K562 (cell line): ENCODE measurements around the gene TXK.

ENCODE experiments used
- FOXA3 ChIP-seq, 2 experiments: fragments of 450-650 bp in 1 of 2; sonication (generic) in 1 of 2; formaldehyde crosslinking; IDR thresholded peaks in 1 of 2; conservative IDR thresholded peaks in 1 of 2; 2 replicates each; pipeline versions ENCODE4 v1.4.0 to v1.8.0; 2020 to 2022; ENCODE audit warnings: mild to moderate bottlenecking in 2 of 2, missing genetic modification reagents in 1 of 2
- ZZZ3 ChIP-seq: fragments of 450-650 bp; IDR thresholded peaks from 2 replicates; pipeline ENCODE4 v1.6.1; 2016; ENCODE audit warnings: antibody characterized with exemption, mild to moderate bottlenecking, moderate library complexity
- TF ChIP-seq, protein P1 (sequence below), 2 experiments: fragments of 450-650 bp; formaldehyde crosslinking in 1 of 2; IDR thresholded peaks; 2 replicates each; pipeline versions ENCODE4 v1.4.0 to v1.6.1; 2014 to 2020; ENCODE audit warnings: mild to moderate bottlenecking in 2 of 2, borderline replicate concordance in 1 of 2, low read depth in 1 of 2
- TF ChIP-seq, protein P2 (sequence below): sonication (generic); formaldehyde crosslinking; IDR thresholded peaks from 2 replicates; pipeline ENCODE4 v1.8.1; 2023; ENCODE audit warnings: mild to moderate bottlenecking, missing genetic modification reagents
- TF ChIP-seq, protein P3 (sequence below), 3 experiments: IDR thresholded peaks in 2 of 3; conservative IDR thresholded peaks in 1 of 3; 2 replicates each; pipeline ENCODE4 v1.5.1; 2011 to 2012; ENCODE audit warnings: low read length in 3 of 3, mild to moderate bottlenecking in 3 of 3, control low read depth in 2 of 3, improper control_type of control experiment in 1 of 3, inconsistent platforms in 1 of 3, low read depth in 1 of 3, mixed read lengths in 1 of 3, moderate library complexity in 1 of 3; ENCODE audit not compliant: insufficient read depth in 2 of 3

DNA sequence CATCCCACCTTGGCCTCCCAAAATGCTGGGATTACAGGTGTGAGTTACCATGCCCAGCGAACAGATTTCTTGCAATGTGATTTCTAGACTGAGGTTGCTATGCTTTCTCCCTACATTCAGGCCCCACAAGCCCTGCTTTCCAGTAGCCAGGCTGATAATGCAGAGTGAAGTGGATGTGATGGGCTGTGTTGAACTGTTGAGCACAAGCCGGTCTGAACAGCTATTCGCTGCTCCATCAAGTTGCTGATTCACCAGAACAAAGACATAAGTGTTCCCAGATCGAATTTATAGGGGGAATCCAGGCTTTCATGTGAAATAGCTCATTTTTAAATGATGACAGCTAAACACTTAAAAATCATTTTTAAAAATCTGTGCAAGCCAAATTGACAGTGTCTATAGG, 109.5 kb downstream of the TXK start:
- TF ChIP-seq, protein P1, sequence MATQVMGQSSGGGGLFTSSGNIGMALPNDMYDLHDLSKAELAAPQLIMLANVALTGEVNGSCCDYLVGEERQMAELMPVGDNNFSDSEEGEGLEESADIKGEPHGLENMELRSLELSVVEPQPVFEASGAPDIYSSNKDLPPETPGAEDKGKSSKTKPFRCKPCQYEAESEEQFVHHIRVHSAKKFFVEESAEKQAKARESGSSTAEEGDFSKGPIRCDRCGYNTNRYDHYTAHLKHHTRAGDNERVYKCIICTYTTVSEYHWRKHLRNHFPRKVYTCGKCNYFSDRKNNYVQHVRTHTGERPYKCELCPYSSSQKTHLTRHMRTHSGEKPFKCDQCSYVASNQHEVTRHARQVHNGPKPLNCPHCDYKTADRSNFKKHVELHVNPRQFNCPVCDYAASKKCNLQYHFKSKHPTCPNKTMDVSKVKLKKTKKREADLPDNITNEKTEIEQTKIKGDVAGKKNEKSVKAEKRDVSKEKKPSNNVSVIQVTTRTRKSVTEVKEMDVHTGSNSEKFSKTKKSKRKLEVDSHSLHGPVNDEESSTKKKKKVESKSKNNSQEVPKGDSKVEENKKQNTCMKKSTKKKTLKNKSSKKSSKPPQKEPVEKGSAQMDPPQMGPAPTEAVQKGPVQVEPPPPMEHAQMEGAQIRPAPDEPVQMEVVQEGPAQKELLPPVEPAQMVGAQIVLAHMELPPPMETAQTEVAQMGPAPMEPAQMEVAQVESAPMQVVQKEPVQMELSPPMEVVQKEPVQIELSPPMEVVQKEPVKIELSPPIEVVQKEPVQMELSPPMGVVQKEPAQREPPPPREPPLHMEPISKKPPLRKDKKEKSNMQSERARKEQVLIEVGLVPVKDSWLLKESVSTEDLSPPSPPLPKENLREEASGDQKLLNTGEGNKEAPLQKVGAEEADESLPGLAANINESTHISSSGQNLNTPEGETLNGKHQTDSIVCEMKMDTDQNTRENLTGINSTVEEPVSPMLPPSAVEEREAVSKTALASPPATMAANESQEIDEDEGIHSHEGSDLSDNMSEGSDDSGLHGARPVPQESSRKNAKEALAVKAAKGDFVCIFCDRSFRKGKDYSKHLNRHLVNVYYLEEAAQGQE (IDR thresholded peaks at IDR 0.05; ENCODE audit: borderline replicate concordance): no peak
- TF ChIP-seq, protein P1 (CRISPR knock-in tag; IDR thresholded peaks at IDR 0.05; ENCODE audit: low read depth): no peak
- TF ChIP-seq, protein P2, sequence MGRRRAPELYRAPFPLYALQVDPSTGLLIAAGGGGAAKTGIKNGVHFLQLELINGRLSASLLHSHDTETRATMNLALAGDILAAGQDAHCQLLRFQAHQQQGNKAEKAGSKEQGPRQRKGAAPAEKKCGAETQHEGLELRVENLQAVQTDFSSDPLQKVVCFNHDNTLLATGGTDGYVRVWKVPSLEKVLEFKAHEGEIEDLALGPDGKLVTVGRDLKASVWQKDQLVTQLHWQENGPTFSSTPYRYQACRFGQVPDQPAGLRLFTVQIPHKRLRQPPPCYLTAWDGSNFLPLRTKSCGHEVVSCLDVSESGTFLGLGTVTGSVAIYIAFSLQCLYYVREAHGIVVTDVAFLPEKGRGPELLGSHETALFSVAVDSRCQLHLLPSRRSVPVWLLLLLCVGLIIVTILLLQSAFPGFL (CRISPR knock-in tag): no peak
- TF ChIP-seq, protein P3, sequence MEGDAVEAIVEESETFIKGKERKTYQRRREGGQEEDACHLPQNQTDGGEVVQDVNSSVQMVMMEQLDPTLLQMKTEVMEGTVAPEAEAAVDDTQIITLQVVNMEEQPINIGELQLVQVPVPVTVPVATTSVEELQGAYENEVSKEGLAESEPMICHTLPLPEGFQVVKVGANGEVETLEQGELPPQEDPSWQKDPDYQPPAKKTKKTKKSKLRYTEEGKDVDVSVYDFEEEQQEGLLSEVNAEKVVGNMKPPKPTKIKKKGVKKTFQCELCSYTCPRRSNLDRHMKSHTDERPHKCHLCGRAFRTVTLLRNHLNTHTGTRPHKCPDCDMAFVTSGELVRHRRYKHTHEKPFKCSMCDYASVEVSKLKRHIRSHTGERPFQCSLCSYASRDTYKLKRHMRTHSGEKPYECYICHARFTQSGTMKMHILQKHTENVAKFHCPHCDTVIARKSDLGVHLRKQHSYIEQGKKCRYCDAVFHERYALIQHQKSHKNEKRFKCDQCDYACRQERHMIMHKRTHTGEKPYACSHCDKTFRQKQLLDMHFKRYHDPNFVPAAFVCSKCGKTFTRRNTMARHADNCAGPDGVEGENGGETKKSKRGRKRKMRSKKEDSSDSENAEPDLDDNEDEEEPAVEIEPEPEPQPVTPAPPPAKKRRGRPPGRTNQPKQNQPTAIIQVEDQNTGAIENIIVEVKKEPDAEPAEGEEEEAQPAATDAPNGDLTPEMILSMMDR (IDR thresholded peaks at IDR 0.05 in 2 of 3, conservative IDR thresholded peaks at IDR 0.05 in 1 of 3; ENCODE audit: insufficient read depth in 2 of 3, low read depth in 1 of 3, low read length in 3 of 3): no peak
- no peak for TF ChIP-seq FOXA3 (CRISPR knock-in tag; conservative IDR thresholded peaks at IDR 0.05 in 1 of 2, IDR thresholded peaks at IDR 0.05 in 1 of 2)
- TF ChIP-seq ZZZ3: no peak
